ENCODE results near the gene RPL10. TPM values are rescaled to one million over a fixed set of nuclear protein-coding genes. Genes with fewer than 3 reads are reported as not detected.

RPL10 gene
- total and polyA plus RNA-seq, 2 of the 13 experiments (the other 11 are each of a cell fraction or from before 2014, with no cell fraction given): 2,381 to 4,713 TPM

DNA sequence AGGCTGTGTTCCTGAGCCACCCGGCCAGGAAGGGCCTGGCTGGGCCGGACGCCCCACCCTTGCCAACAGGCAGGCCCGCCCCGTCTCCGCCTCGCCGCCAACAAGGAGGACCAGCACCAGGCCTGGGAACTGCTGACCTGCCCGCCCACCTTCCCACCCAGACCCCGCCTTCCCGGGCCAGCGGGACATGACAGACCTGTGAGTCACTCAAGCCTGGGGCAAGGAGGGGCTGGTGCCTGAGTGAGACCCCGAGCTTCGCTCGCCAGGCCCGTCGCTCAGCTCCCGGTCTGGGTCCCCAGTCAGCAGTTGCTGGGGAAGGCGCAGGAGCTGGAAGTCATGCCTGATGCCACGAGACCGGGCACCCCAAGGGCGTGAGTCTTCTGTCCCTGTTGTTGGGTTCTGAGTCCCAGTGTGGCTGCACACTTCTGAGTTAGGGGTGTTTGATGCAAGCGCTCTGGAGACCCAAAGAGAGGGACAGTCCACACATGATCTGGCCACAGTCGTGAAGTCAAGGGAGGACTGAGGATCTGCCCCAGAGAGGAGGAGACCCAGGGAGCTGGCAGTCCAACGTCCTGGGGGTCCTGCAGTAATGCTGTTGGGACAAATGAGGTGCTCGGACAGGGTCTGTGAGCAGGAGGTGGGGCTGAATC lies 11.2 kb downstream of the RPL10 start, which contains the start of gene DNASE1L1 (continued):
- TF ChIP-seq, protein P1, sequence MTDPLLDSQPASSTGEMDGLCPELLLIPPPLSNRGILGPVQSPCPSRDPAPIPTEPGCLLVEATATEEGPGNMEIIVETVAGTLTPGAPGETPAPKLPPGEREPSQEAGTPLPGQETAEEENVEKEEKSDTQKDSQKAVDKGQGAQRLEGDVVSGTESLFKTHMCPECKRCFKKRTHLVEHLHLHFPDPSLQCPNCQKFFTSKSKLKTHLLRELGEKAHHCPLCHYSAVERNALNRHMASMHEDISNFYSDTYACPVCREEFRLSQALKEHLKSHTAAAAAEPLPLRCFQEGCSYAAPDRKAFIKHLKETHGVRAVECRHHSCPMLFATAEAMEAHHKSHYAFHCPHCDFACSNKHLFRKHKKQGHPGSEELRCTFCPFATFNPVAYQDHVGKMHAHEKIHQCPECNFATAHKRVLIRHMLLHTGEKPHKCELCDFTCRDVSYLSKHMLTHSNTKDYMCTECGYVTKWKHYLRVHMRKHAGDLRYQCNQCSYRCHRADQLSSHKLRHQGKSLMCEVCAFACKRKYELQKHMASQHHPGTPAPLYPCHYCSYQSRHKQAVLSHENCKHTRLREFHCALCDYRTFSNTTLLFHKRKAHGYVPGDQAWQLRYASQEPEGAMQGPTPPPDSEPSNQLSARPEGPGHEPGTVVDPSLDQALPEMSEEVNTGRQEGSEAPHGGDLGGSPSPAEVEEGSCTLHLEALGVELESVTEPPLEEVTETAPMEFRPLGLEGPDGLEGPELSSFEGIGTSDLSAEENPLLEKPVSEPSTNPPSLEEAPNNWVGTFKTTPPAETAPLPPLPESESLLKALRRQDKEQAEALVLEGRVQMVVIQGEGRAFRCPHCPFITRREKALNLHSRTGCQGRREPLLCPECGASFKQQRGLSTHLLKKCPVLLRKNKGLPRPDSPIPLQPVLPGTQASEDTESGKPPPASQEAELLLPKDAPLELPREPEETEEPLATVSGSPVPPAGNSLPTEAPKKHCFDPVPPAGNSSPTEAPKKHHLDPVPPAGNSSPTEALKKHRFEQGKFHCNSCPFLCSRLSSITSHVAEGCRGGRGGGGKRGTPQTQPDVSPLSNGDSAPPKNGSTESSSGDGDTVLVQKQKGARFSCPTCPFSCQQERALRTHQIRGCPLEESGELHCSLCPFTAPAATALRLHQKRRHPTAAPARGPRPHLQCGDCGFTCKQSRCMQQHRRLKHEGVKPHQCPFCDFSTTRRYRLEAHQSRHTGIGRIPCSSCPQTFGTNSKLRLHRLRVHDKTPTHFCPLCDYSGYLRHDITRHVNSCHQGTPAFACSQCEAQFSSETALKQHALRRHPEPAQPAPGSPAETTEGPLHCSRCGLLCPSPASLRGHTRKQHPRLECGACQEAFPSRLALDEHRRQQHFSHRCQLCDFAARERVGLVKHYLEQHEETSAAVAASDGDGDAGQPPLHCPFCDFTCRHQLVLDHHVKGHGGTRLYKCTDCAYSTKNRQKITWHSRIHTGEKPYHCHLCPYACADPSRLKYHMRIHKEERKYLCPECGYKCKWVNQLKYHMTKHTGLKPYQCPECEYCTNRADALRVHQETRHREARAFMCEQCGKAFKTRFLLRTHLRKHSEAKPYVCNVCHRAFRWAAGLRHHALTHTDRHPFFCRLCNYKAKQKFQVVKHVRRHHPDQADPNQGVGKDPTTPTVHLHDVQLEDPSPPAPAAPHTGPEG (CRISPR knock-in tag; IDR thresholded peaks at IDR 0.05): no peak
- TF ChIP-seq ZFY (CRISPR knock-in tag; IDR thresholded peaks at IDR 0.05) (no peak), ZNF468 (CRISPR knock-in tag; IDR thresholded peaks at IDR 0.05) (no peak), SP140L (CRISPR knock-in tag; IDR thresholded peaks at IDR 0.05; ENCODE audit: borderline replicate concordance) (no peak), ZNF224 (CRISPR knock-in tag; IDR thresholded peaks at IDR 0.05) (no peak), DDIT3 (CRISPR knock-in tag; IDR thresholded peaks at IDR 0.05) (no peak), SKI (IDR thresholded peaks at IDR 0.05; ENCODE audit: partially characterized antibody) (no peak), RAD51 (IDR thresholded peaks at IDR 0.05; ENCODE audit: borderline replicate concordance) (no peak), SMAD3 (CRISPR knock-in tag; IDR thresholded peaks at IDR 0.05) (no peak), FOXA3 (CRISPR knock-in tag; IDR thresholded peaks at IDR 0.05) (no peak), CENPX (CRISPR knock-in tag; IDR thresholded peaks at IDR 0.05) (no peak), ATM (IDR thresholded peaks at IDR 0.05; ENCODE audit: borderline replicate concordance) (no peak)
- TF ChIP-seq, protein P2, sequence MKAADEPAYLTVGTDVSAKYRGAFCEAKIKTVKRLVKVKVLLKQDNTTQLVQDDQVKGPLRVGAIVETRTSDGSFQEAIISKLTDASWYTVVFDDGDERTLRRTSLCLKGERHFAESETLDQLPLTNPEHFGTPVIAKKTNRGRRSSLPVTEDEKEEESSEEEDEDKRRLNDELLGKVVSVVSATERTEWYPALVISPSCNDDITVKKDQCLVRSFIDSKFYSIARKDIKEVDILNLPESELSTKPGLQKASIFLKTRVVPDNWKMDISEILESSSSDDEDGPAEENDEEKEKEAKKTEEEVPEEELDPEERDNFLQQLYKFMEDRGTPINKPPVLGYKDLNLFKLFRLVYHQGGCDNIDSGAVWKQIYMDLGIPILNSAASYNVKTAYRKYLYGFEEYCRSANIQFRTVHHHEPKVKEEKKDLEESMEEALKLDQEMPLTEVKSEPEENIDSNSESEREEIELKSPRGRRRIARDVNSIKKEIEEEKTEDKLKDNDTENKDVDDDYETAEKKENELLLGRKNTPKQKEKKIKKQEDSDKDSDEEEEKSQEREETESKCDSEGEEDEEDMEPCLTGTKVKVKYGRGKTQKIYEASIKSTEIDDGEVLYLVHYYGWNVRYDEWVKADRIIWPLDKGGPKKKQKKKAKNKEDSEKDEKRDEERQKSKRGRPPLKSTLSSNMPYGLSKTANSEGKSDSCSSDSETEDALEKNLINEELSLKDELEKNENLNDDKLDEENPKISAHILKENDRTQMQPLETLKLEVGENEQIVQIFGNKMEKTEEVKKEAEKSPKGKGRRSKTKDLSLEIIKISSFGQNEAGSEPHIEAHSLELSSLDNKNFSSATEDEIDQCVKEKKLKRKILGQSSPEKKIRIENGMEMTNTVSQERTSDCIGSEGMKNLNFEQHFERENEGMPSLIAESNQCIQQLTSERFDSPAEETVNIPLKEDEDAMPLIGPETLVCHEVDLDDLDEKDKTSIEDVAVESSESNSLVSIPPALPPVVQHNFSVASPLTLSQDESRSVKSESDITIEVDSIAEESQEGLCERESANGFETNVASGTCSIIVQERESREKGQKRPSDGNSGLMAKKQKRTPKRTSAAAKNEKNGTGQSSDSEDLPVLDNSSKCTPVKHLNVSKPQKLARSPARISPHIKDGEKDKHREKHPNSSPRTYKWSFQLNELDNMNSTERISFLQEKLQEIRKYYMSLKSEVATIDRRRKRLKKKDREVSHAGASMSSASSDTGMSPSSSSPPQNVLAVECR (CRISPR knock-in tag; IDR thresholded peaks at IDR 0.05; ENCODE audit: borderline replicate concordance): peak; percentile 64; the same call in 1 of the 2 replicates
- TF ChIP-seq, protein P3, sequence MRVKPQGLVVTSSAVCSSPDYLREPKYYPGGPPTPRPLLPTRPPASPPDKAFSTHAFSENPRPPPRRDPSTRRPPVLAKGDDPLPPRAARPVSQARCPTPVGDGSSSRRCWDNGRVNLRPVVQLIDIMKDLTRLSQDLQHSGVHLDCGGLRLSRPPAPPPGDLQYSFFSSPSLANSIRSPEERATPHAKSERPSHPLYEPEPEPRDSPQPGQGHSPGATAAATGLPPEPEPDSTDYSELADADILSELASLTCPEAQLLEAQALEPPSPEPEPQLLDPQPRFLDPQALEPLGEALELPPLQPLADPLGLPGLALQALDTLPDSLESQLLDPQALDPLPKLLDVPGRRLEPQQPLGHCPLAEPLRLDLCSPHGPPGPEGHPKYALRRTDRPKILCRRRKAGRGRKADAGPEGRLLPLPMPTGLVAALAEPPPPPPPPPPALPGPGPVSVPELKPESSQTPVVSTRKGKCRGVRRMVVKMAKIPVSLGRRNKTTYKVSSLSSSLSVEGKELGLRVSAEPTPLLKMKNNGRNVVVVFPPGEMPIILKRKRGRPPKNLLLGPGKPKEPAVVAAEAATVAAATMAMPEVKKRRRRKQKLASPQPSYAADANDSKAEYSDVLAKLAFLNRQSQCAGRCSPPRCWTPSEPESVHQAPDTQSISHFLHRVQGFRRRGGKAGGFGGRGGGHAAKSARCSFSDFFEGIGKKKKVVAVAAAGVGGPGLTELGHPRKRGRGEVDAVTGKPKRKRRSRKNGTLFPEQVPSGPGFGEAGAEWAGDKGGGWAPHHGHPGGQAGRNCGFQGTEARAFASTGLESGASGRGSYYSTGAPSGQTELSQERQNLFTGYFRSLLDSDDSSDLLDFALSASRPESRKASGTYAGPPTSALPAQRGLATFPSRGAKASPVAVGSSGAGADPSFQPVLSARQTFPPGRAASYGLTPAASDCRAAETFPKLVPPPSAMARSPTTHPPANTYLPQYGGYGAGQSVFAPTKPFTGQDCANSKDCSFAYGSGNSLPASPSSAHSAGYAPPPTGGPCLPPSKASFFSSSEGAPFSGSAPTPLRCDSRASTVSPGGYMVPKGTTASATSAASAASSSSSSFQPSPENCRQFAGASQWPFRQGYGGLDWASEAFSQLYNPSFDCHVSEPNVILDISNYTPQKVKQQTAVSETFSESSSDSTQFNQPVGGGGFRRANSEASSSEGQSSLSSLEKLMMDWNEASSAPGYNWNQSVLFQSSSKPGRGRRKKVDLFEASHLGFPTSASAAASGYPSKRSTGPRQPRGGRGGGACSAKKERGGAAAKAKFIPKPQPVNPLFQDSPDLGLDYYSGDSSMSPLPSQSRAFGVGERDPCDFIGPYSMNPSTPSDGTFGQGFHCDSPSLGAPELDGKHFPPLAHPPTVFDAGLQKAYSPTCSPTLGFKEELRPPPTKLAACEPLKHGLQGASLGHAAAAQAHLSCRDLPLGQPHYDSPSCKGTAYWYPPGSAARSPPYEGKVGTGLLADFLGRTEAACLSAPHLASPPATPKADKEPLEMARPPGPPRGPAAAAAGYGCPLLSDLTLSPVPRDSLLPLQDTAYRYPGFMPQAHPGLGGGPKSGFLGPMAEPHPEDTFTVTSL (CRISPR knock-in tag; IDR thresholded peaks at IDR 0.05; ENCODE audit: borderline replicate concordance): no peak

All from HepG2 (cell line).